Measurements from ENCODE around the gene TTC34.

Gene TTC34

DNA sequence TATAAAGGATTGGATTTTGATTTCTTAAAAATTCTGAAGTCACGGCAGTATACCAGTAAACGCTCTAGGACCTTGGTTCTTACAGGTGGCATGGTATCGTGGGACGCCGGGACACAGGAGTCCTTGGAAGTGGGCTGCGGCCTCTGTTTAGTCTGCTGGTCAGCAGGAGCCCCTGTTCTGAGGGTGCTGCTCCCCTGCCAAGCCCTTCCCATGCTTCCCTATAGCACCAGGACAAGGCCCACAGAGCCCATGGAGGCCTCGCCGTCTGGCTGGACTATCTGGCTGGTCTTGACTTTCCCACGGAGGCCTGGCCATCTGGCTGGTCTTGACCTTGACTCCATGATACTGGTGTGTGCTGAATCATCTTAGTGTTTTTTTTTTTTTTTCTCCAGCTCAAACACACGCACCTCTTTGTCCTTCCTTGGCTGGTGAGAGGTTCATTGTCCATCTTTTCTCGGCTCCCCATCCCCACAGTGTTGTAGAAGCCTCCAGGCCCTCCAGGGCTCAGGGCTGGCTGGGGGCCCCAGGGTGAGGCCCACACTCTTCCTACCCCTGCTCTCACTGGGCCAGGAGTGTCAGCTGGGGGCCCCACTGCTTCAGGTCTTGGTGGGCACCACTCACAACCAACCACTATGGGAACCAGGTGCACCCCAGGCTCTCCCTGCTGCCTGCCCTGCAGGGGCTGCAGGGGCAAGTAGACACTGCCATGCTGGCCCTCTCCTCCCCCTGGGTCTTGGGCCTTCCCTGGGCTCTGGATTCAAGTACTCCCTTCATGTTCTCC lies 16.5 kb upstream of the TTC34 start:
- no peak for DNase-seq (ENCODE audit: low read depth in 2 of 2)
- TF ChIP-seq, protein P1, sequence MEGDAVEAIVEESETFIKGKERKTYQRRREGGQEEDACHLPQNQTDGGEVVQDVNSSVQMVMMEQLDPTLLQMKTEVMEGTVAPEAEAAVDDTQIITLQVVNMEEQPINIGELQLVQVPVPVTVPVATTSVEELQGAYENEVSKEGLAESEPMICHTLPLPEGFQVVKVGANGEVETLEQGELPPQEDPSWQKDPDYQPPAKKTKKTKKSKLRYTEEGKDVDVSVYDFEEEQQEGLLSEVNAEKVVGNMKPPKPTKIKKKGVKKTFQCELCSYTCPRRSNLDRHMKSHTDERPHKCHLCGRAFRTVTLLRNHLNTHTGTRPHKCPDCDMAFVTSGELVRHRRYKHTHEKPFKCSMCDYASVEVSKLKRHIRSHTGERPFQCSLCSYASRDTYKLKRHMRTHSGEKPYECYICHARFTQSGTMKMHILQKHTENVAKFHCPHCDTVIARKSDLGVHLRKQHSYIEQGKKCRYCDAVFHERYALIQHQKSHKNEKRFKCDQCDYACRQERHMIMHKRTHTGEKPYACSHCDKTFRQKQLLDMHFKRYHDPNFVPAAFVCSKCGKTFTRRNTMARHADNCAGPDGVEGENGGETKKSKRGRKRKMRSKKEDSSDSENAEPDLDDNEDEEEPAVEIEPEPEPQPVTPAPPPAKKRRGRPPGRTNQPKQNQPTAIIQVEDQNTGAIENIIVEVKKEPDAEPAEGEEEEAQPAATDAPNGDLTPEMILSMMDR (IDR thresholded peaks at IDR 0.05; ENCODE audit: low read depth, low read length) = no peak

DNA sequence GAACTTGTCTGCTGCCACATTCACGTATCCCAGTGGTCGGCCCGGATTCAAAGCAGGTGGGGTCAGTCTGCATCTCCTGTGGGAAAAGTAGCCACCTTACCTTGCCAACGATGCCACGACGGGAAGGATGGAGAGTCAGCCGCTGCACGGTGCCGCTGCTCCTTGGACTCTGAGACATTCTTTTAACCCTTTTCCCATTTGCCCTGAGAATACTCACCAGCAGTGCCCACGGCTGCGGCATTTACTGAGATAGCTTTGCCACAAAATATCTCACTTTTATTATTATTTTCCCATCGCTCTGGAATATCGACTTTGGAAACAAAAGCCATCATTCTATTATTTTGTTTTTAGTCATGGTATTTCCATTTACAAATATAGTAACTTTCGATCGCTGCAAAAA lies 15.3 kb upstream of the TTC34 start:
- DNase-seq (ENCODE audit: low read depth in 2 of 2) = no peak
- no peak overlapping the region for H3K4me3 ChIP-seq (replicated peaks in 1 of 2; ENCODE audit: low read depth in 2 of 2, low read length in 2 of 2)
- TF ChIP-seq, protein P1 (IDR thresholded peaks at IDR 0.05; ENCODE audit: low read depth, low read length) = no peak

More for the DNA sequence above, 16.5 kb upstream of the TTC34 start:
- no peak overlapping the region for H3K4me3 ChIP-seq (replicated peaks in 1 of 2; ENCODE audit: low read depth in 2 of 2, low read length in 2 of 2)

DNA sequence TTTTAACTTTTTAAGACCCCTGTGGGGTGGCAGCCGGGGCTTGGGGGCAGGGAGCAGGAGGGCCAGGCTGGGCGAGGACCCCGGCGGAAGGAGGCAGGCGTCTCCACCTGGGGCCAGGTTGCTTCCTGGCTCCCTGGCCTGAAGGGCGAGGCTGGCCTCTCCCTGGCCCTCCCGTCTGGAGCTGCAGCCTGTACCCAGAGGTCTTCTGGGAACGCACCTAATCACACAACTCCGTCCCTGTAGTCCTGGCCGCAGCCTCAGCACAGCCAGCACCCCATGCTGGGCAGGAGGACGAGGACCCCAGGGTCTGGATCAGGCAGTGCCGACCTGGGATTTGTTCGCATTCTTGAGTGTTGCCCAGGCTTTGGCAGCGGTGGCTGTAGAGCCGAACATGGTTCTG lies 14.1 kb upstream of the TTC34 start:
- no peak overlapping the region for H3K4me3 ChIP-seq (replicated peaks in 1 of 2; ENCODE audit: low read depth in 2 of 2, low read length in 2 of 2)
- TF ChIP-seq, protein P1 (IDR thresholded peaks at IDR 0.05; ENCODE audit: low read depth, low read length) = no peak
- DNase-seq (ENCODE audit: low read depth in 2 of 2) = no peak

DNA sequence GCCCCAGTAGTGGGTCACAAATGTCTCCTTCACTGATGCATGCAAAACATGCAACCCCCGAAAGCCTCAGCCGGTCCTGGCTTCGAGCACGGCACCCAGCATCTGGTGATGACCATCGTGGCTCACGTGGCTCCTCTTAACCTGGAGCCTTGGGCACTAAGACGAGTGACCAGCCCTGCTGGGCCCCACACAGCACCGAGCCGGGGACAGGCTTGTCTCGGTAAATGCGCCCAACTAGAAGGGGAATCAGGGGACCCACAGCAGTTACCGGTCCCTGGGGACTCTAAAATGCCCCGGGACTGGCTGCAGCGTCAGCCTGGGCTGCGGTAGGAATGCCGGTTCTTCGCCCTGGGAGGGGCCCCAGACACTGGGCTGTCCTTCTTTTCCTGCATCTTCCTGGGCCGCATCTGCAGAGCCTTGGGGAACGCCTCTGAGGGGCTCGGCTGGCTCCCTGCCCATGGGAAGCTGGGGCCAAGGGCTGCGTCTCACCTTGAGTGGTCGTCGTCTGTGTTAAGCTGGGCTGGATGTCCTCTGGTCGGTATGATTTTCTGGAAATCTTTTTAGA lies 13.1 kb upstream of the TTC34 start:
- TF ChIP-seq, protein P1 (IDR thresholded peaks at IDR 0.05; ENCODE audit: low read depth, low read length) = no peak

DNA sequence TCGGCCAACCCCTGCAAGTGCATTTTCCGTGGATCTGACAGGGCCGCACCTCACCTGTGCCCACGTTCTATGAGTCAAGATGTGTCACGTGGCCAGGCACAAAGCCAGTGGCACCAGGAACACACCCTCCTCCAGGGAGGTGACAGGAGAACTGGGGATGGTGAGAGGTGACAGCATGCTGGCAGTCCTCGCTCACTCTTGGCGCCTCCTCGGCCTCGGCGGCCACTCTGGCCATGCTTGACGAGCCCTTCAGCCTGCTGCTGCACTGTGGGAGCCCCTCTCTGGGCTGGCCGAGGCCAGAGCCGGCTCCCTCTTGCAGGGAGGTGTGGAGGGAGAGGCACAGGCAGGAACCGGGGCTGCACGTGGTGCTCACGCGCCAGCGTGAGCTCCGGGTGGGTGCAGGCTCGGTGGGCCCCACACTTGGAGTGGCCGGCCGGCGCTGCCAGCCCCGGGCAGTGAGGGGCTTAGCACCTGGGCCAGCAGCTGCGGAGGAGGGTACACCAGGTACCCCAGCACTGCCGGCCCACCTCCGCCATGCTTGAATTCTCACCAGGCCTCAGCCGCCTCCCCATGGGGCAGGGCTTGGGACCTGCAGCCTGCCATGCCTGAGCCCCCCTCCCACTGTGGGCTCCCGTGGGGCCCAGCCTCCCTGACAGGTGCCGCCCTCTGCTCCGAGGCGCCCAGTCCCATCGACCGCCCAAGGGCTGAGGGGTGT lies 11.6 kb upstream of the TTC34 start:
- DNase-seq (ENCODE audit: low read depth in 2 of 2) = no peak
- TF ChIP-seq, protein P1 (IDR thresholded peaks at IDR 0.05; ENCODE audit: low read depth, low read length) = no peak
- no peak overlapping the region for H3K4me3 ChIP-seq (replicated peaks in 1 of 2; ENCODE audit: low read depth in 2 of 2, low read length in 2 of 2)

More for the DNA sequence above, 13.1 kb upstream of the TTC34 start:
- H3K4me3 ChIP-seq (replicated peaks in 1 of 2; ENCODE audit: low read depth in 2 of 2, low read length in 2 of 2) = no peak overlapping the region
- DNase-seq (ENCODE audit: low read depth in 2 of 2) = no peak

DNA sequence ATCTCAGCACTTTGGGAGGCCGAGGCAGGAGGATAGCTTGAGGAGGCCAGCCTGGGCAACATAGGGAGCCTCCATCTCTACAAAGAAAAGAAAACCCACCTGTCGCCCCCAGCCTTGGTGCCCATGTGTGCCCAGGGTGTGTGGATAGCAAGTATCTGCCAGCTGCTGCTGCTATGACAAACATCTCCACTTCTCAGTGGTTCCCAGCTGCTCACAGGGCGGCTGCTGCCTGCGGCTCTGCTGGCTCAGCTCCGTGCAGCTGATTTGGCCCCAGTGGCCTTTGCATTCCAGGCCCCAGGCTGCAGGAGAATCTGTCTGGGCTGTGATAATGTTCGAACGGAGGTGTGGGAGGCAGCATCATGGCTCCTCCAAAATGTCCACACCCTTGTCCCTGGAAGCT lies 10.6 kb upstream of the TTC34 start:
- H3K4me3 ChIP-seq (replicated peaks in 1 of 2; ENCODE audit: low read depth in 2 of 2, low read length in 2 of 2) = no peak overlapping the region
- DNase-seq (ENCODE audit: low read depth in 2 of 2) = no peak
- TF ChIP-seq, protein P1 (IDR thresholded peaks at IDR 0.05; ENCODE audit: low read depth, low read length) = no peak
